ENCODE data around the gene RNASE8. TPM values are rescaled to one million over a fixed set of nuclear protein-coding genes. Genes with fewer than 3 reads are reported as not detected.
A peak's percentile ranks its signal among the peaks of the same experiment; 100 is the strongest.

The RNASE8 gene
- total RNA-seq, 1 donor from 2014 or later, result not detected

DNA sequence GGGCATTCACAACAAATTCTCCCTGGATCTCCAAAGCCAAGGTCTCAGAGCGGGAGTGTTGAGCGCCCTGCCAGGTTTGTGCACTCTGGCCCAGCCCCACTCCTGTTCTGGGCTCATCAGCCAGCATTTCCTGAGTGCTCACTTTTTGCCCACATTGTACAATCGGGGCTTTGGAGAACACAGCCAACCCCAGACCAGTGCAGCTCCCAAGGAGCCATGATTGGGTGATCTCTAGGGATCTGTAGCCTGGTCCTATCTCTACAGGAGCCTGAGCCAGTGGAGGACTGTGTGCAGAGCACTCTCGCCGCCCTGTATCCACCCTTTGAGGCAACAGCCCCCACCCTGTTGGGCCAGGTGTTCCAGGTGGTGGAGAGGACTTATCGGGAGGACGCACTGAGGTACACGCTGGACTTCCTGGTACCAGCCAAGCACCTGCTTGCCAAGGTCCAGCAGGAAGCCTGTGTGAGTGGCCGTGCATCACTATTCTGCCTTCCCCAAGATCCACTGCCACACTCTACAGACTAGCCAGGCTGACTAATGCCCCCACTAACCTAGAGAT lies 15.2 kb downstream of the RNASE8 start:
- no peaks in the 10 kb centered on the region for H3K27me3 ChIP-seq (ENCODE audit: insufficient read depth, low read length)

GRCh38 chr14:21073921-21074320 lies 16.3 kb downstream of the RNASE8 start:
- peaks cover 17% of the 10 kb centered on the region for H3K4me1 Mint-ChIP-seq (ENCODE audit: low read depth, unreplicated experiment)
- H3K36me3 Mint-ChIP-seq (ENCODE audit: low read depth, unreplicated experiment), result peaks cover 21% of the 10 kb centered on the region
- Histone ChIP-seq H3K27me3 (ENCODE audit: insufficient read depth, low read length) (no peaks in the 10 kb centered on the region), H3K9ac (ENCODE audit: low read length) (no peak overlapping the region), H3K4me2 (ENCODE audit: low read length) (no peak overlapping the region), H3K27ac (ENCODE audit: low read depth, low read length) (no peak overlapping the region), H3K79me2 (ENCODE audit: insufficient read depth, low read length) (peaks cover 49% of the 10 kb centered on the region), H3K4me1 (ENCODE audit: insufficient read depth, low read length) (peaks cover 28% of the 10 kb centered on the region), H3K9me3 (ENCODE audit: insufficient read depth, low read depth, low read length) (no peaks in the 10 kb centered on the region), H3K36me3 (ENCODE audit: insufficient read depth, low read length) (peaks cover 46% of the 10 kb centered on the region), H2AFZ (ENCODE audit: low read depth, low read length) (no peak overlapping the region), H4K20me1 (ENCODE audit: insufficient read depth, low read length) (peaks cover 67% of the 10 kb centered on the region), H3K4me3 (ENCODE audit: insufficient read depth, low read depth, low read length) (no peak overlapping the region)
- H3K4me3 Mint-ChIP-seq (ENCODE audit: unreplicated experiment), result no peak overlapping the region
- no peak for TF ChIP-seq EZH2 (IDR thresholded peaks at IDR 0.05; ENCODE audit: insufficient read depth, low read length)
- TF ChIP-seq, protein P1, sequence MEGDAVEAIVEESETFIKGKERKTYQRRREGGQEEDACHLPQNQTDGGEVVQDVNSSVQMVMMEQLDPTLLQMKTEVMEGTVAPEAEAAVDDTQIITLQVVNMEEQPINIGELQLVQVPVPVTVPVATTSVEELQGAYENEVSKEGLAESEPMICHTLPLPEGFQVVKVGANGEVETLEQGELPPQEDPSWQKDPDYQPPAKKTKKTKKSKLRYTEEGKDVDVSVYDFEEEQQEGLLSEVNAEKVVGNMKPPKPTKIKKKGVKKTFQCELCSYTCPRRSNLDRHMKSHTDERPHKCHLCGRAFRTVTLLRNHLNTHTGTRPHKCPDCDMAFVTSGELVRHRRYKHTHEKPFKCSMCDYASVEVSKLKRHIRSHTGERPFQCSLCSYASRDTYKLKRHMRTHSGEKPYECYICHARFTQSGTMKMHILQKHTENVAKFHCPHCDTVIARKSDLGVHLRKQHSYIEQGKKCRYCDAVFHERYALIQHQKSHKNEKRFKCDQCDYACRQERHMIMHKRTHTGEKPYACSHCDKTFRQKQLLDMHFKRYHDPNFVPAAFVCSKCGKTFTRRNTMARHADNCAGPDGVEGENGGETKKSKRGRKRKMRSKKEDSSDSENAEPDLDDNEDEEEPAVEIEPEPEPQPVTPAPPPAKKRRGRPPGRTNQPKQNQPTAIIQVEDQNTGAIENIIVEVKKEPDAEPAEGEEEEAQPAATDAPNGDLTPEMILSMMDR (IDR thresholded peaks at IDR 0.05; ENCODE audit: insufficient read depth, low read depth, low read length), result no peak
- no peaks in the 10 kb centered on the region for H3K27me3 Mint-ChIP-seq (ENCODE audit: low read depth, unreplicated experiment)
- FAIRE-seq, result no peak
- no peak for DNase-seq (ENCODE audit: low read depth)
- no peak overlapping the region for H3K27ac Mint-ChIP-seq (ENCODE audit: unreplicated experiment)
- H3K9me3 Mint-ChIP-seq (ENCODE audit: unreplicated experiment), result no peaks in the 10 kb centered on the region

More for the DNA sequence above, 15.2 kb downstream of the RNASE8 start:
- H2AFZ ChIP-seq (ENCODE audit: low read depth, low read length), result no peak overlapping the region
- Mint-ChIP-seq H3K27ac (ENCODE audit: unreplicated experiment) (peak overlapping the region; percentile 98), H3K4me3 (ENCODE audit: unreplicated experiment) (peak overlapping the region; percentile 94), H3K4me1 (ENCODE audit: low read depth, unreplicated experiment) (peaks cover 21% of the 10 kb centered on the region), H3K9me3 (ENCODE audit: unreplicated experiment) (no peaks in the 10 kb centered on the region), H3K27me3 (ENCODE audit: low read depth, unreplicated experiment) (no peaks in the 10 kb centered on the region), H3K36me3 (ENCODE audit: low read depth, unreplicated experiment) (peaks cover 21% of the 10 kb centered on the region)
- FAIRE-seq, result no peak
- peak overlapping the region; percentile 99 for H3K4me2 ChIP-seq (ENCODE audit: low read length)
- H3K36me3 ChIP-seq (ENCODE audit: insufficient read depth, low read length), result peaks cover 38% of the 10 kb centered on the region
- DNase-seq (ENCODE audit: low read depth), result no peak
- H3K27ac ChIP-seq (ENCODE audit: low read depth, low read length), result peak overlapping the region; percentile 97
- peaks cover 49% of the 10 kb centered on the region for H3K79me2 ChIP-seq (ENCODE audit: insufficient read depth, low read length)
- peak overlapping the region; percentile 62 for H3K4me3 ChIP-seq (ENCODE audit: insufficient read depth, low read depth, low read length)
- no peaks in the 10 kb centered on the region for H3K9me3 ChIP-seq (ENCODE audit: insufficient read depth, low read depth, low read length)
- TF ChIP-seq, protein P1 (IDR thresholded peaks at IDR 0.05; ENCODE audit: insufficient read depth, low read depth, low read length), result no peak
- no peak for TF ChIP-seq EZH2 (IDR thresholded peaks at IDR 0.05; ENCODE audit: insufficient read depth, low read length)
- H3K4me1 ChIP-seq (ENCODE audit: insufficient read depth, low read length), result peaks cover 32% of the 10 kb centered on the region
- peak overlapping the region; percentile 98 for H3K9ac ChIP-seq (ENCODE audit: low read length)
- peaks cover 57% of the 10 kb centered on the region for H4K20me1 ChIP-seq (ENCODE audit: insufficient read depth, low read length)

All from astrocyte (in vitro differentiated cells and primary cell).